ENCODE data around the gene MIB1. TPM values are rescaled to one million over a fixed set of nuclear protein-coding genes. Genes with fewer than 3 reads are reported as not detected.

Gene MIB1
- total and polyA plus RNA-seq, 9 of the 15 experiments (the other 6 are each of a cell fraction or from before 2014, with no cell fraction given), result 7.2 to 43.8 (median 23.2) TPM

DNA sequence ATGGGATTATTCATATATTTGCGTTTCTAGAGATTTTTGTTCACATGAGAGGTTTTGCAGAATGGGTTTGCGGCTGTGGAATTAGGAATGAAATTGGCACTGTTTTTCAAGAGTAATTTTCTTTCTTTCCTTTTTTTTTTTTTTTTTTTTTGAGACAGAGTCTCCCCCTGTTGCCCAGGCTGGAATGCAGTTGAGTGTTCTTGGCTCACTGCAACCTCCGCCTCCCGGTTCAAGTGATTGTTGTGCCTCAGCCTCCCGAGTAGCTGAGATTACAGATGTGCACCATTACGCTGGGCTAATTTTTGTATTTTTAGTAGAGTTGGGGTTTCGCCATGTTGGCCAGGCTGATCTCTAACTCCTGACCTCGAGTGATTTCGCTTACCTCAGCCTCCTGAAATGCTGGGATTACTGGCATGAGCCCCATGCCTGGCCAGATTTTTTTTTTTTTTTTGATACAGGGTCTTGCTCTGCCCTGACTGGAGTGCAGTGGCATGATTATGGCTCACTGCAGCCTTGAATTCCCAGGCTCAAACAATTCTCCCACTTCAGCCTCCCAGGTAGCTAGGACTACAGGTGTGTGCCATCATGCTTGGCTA, 65.3 kb downstream of the MIB1 start:
- no peak for ATAC-seq
- no peak overlapping the region for H3K4me2 ChIP-seq (ENCODE audit: insufficient read depth, low read length)
- no peak overlapping the region for H3K9ac ChIP-seq (ENCODE audit: insufficient read depth in 1 of 2, low read depth in 2 of 2, low read length in 2 of 2)
- H4K20me1 ChIP-seq (replicated peaks; ENCODE audit: control insufficient read depth, insufficient read depth, low read length), result no peaks in the 10 kb centered on the region
- H3K4me1 ChIP-seq (replicated peaks in 1 of 2; ENCODE audit: control insufficient read depth in 2 of 2, insufficient read depth in 2 of 2, low read length in 2 of 2), result no peaks in the 10 kb centered on the region
- no peaks in the 10 kb centered on the region for H3K9me1 ChIP-seq (ENCODE audit: control insufficient read depth, insufficient read depth, low read length)
- BruUV-seq (replicated peaks), result no TSS peak
- POLR2A ChIA-PET, result interaction anchor here (0.7 kb wide), 1 partner anchor 169 kb away, joined by 3 read pairs; no protein-coding TSS in a partner anchor
- intact Hi-C loops (cut with micrococcal nuclease) (no loop called here), in situ Hi-C loops (cut with MboI) (no loop called here)
- H3K9me3 ChIP-seq (replicated peaks; ENCODE audit: control insufficient read depth, insufficient read depth, low read depth, low read length), result no peaks in the 10 kb centered on the region
- no peak overlapping the region for H2AFZ ChIP-seq (ENCODE audit: low read depth, low read length)
- CTCF ChIA-PET (ENCODE audit: low intra/inter-chr PET ratio), result no interaction called here
- H3K27me3 ChIP-seq (ENCODE audit: control insufficient read depth in 2 of 2, insufficient read depth in 2 of 2, low read length in 2 of 2), result no peaks in the 10 kb centered on the region
- no peak overlapping the region for H3K27ac ChIP-seq (ENCODE audit: extremely low read depth, low read depth, low read length)
- H3K4me3 ChIP-seq, result no peak overlapping the region
- TF ChIP-seq, protein P1, sequence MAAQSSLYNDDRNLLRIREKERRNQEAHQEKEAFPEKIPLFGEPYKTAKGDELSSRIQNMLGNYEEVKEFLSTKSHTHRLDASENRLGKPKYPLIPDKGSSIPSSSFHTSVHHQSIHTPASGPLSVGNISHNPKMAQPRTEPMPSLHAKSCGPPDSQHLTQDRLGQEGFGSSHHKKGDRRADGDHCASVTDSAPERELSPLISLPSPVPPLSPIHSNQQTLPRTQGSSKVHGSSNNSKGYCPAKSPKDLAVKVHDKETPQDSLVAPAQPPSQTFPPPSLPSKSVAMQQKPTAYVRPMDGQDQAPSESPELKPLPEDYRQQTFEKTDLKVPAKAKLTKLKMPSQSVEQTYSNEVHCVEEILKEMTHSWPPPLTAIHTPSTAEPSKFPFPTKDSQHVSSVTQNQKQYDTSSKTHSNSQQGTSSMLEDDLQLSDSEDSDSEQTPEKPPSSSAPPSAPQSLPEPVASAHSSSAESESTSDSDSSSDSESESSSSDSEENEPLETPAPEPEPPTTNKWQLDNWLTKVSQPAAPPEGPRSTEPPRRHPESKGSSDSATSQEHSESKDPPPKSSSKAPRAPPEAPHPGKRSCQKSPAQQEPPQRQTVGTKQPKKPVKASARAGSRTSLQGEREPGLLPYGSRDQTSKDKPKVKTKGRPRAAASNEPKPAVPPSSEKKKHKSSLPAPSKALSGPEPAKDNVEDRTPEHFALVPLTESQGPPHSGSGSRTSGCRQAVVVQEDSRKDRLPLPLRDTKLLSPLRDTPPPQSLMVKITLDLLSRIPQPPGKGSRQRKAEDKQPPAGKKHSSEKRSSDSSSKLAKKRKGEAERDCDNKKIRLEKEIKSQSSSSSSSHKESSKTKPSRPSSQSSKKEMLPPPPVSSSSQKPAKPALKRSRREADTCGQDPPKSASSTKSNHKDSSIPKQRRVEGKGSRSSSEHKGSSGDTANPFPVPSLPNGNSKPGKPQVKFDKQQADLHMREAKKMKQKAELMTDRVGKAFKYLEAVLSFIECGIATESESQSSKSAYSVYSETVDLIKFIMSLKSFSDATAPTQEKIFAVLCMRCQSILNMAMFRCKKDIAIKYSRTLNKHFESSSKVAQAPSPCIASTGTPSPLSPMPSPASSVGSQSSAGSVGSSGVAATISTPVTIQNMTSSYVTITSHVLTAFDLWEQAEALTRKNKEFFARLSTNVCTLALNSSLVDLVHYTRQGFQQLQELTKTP (IDR thresholded peaks at IDR 0.05; ENCODE audit: low read depth in 1 of 2, partially characterized antibody in 2 of 2), result no peak
- no peak for TF ChIP-seq ZNF696 (CRISPR knock-in tag; conservative IDR thresholded peaks at IDR 0.05)
- no peak for TF ChIP-seq KLF10 (CRISPR knock-in tag; IDR thresholded peaks at IDR 0.05)
- TF ChIP-seq, protein P2, sequence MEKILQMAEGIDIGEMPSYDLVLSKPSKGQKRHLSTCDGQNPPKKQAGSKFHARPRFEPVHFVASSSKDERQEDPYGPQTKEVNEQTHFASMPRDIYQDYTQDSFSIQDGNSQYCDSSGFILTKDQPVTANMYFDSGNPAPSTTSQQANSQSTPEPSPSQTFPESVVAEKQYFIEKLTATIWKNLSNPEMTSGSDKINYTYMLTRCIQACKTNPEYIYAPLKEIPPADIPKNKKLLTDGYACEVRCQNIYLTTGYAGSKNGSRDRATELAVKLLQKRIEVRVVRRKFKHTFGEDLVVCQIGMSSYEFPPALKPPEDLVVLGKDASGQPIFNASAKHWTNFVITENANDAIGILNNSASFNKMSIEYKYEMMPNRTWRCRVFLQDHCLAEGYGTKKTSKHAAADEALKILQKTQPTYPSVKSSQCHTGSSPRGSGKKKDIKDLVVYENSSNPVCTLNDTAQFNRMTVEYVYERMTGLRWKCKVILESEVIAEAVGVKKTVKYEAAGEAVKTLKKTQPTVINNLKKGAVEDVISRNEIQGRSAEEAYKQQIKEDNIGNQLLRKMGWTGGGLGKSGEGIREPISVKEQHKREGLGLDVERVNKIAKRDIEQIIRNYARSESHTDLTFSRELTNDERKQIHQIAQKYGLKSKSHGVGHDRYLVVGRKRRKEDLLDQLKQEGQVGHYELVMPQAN (IDR thresholded peaks at IDR 0.05; ENCODE audit: borderline replicate concordance), result no peak
- TF ChIP-seq, protein P3, sequence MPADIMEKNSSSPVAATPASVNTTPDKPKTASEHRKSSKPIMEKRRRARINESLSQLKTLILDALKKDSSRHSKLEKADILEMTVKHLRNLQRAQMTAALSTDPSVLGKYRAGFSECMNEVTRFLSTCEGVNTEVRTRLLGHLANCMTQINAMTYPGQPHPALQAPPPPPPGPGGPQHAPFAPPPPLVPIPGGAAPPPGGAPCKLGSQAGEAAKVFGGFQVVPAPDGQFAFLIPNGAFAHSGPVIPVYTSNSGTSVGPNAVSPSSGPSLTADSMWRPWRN (IDR thresholded peaks at IDR 0.05; ENCODE audit: low read depth), result no peak
- TF ChIP-seq ZNF57 (CRISPR knock-in tag; IDR thresholded peaks at IDR 0.05), result no peak
- TF ChIP-seq SIN3A (IDR thresholded peaks at IDR 0.05; ENCODE audit: borderline replicate concordance in 2 of 2, control insufficient read depth in 1 of 2, low read depth in 2 of 2, low read length in 2 of 2), result no peak
- no peak for TF ChIP-seq ZBTB8A (IDR thresholded peaks at IDR 0.05; ENCODE audit: partially characterized antibody)
- TF ChIP-seq HEY1 (CRISPR knock-in tag; IDR thresholded peaks at IDR 0.05; ENCODE audit: borderline replicate concordance), result no peak
- TF ChIP-seq KHSRP (IDR thresholded peaks at IDR 0.05), result no peak
- no peak for TF ChIP-seq DIDO1 (tag; IDR thresholded peaks at IDR 0.05; ENCODE audit: low read depth)
- WGBS (ENCODE audit: insufficient coverage, low coverage, missing lambda C conversion rate), result 84% methylated on average over 6 of the region's 9 CpGs
- peaks cover 66% of the 10 kb centered on the region for H3K36me3 ChIP-seq (ENCODE audit: control insufficient read depth, insufficient read depth, low read length)
- H3K79me2 ChIP-seq (ENCODE audit: control insufficient read depth, insufficient read depth, low read length), result no peaks in the 10 kb centered on the region
- FAIRE-seq, result no peak
- no peak for DNase-seq (ENCODE audit: extremely low read depth in 1 of 4, low spot score in 3 of 4)
